WTC11 (cell line): ENCODE data around the gene EXPH5.
A peak's percentile ranks its signal among the peaks of the same experiment; 100 is the strongest.

Experiments
- CREB1 ChIP-seq: sonication (generic); formaldehyde crosslinking; IDR thresholded peaks from 2 replicates; pipeline ENCODE4 v1.8.0; 2023; ENCODE audit warnings: mild to moderate bottlenecking, missing genetic modification reagents
- CTCF ChIP-seq: fragments of 200-600 bp; IDR thresholded peaks from 2 replicates; pipeline ENCODE4 v1.8.0; 2022; ENCODE audit warnings: antibody characterized with exemption
- ELF4 ChIP-seq: sonication (generic); formaldehyde crosslinking; IDR thresholded peaks from 2 replicates; pipeline ENCODE4 v1.8.1; 2022; ENCODE audit warnings: low read depth, mild to moderate bottlenecking, moderate library complexity, missing genetic modification reagents
- MYBL2 ChIP-seq: sonication (generic); formaldehyde crosslinking; IDR thresholded peaks from 2 replicates; pipeline ENCODE4 v1.8.1; 2023; ENCODE audit warnings: mild to moderate bottlenecking, moderate library complexity, missing genetic modification reagents
- NFE2L1 ChIP-seq: sonication (generic); formaldehyde crosslinking; IDR thresholded peaks from 2 replicates; pipeline ENCODE4 v1.8.1; 2023; ENCODE audit warnings: missing genetic modification reagents
- SOX15 ChIP-seq: fragments of 250-450 bp; sonication (Bioruptor Pico); IDR thresholded peaks from 2 replicates; pipeline ENCODE4 v1.9.0; 2021; ENCODE audit warnings: mild to moderate bottlenecking
- SP1 ChIP-seq: sonication (generic); formaldehyde crosslinking; conservative IDR thresholded peaks from 2 replicates; pipeline ENCODE4 v1.8.1; 2022; ENCODE audit warnings: missing genetic modification reagents

- TF ChIP-seq MYBL2 (CRISPR knock-in tag) (0 out of 2 replicates have a peak, but pooled peaks have one; percentile 31), CTCF (no peak), ELF4 (CRISPR knock-in tag) (no peak), SOX15 (no peak), CREB1 (CRISPR knock-in tag) (no peak), SP1 (peak; percentile 41), NFE2L1 (CRISPR knock-in tag) (peak; percentile 37; the same call in 1 of the 2 replicates)
These were observed 95.3 kb downstream of the EXPH5 start, which contains the start of gene POGLUT3 for GRCh38 chr11:108498046-108498815.
